B cell (primary cell): ENCODE results near the gene RAC2. TPM values are rescaled to one million over a fixed set of nuclear protein-coding genes. Genes with fewer than 3 reads are reported as not detected.

Source experiments
- ATAC-seq: fragments of 200-7000 bp; cut with Tn5 transposase; one replicate; pipeline ENCODE4 v1.10.0; 2021; ENCODE audit warnings: low read depth, mild to moderate bottlenecking, moderate number of reproducible peaks, moderate library complexity
- CTCF ChIA-PET: fragments of 350-600 bp; sonication (Branson Sonifier 250); formaldehyde crosslinking; loops from one replicate; lab custom pipeline; 2021; ENCODE audit warnings: antibody characterized with exemption, inconsistent platforms; lab: Charles Lee
- POLR2A ChIA-PET: fragments of 350-600 bp; sonication (Branson Sonifier 250); formaldehyde crosslinking; loops from one replicate; lab custom pipeline; 2021; ENCODE audit warnings: antibody characterized with exemption; lab: Charles Lee
- DNase-seq: peaks from one replicate; pipeline ENCODE4 v3.0.0; 2013
- H2AFZ ChIP-seq: 2 replicates; pipeline ENCODE4 v1.6.1; 2012; ENCODE audit warnings: mild to moderate bottlenecking, low read depth, low read length; ENCODE audit not compliant: insufficient read depth, poor library complexity, severe bottlenecking
- H3K27ac ChIP-seq, 2 donors: 1 replicate in 1 of 2; 2 replicates in 1 of 2; pipeline ENCODE4 v1.5.1; 2012 to 2013; ENCODE audit warnings: low read length in 2 of 2, mild to moderate bottlenecking in 2 of 2, moderate library complexity in 1 of 2
- H3K27me3 ChIP-seq, 4 experiments: fragments of 200-600 bp in 1 of 4; sonication (generic) in 1 of 4; replicated peaks in 1 of 4; 1 replicate in 2 of 4; 2 replicates in 2 of 4; pipeline versions ENCODE4 v1.6.1 to v1.7.0; 2013 to 2016; ENCODE audit warnings: low read length in 3 of 4, mild to moderate bottlenecking in 2 of 4, mixed read lengths in 1 of 4, moderate library complexity in 1 of 4; ENCODE audit not compliant: insufficient read depth in 4 of 4, control insufficient read depth in 3 of 4; ENCODE audit errors: control extremely low read depth in 1 of 4
- H3K36me3 ChIP-seq, 2 experiments: replicated peaks in 1 of 2; 1 replicate in 1 of 2; 2 replicates in 1 of 2; pipeline versions ENCODE4 v1.6.1 to v1.7.1; 2013; ENCODE audit warnings: low read length in 1 of 2; ENCODE audit not compliant: insufficient read depth in 2 of 2, control insufficient read depth in 1 of 2; ENCODE audit errors: control extremely low read depth in 1 of 2, extremely low read depth in 1 of 2
- H3K4me1 ChIP-seq, 2 donors: fragments of 200-600 bp in 1 of 2; sonication (generic) in 1 of 2; 1 replicate in 1 of 2; 2 replicates in 1 of 2; pipeline versions ENCODE4 v1.5.1 to v1.6.1; 2013 to 2017; ENCODE audit warnings: low read length in 2 of 2; ENCODE audit not compliant: control insufficient read depth in 2 of 2, insufficient read depth in 2 of 2
- H3K4me2 ChIP-seq: replicated peaks from 2 replicates; pipeline ENCODE3; 2012; ENCODE audit warnings: mild to moderate bottlenecking, low read depth, low read length; ENCODE audit not compliant: poor library complexity, severe bottlenecking
- H3K4me3 ChIP-seq, 5 experiments: fragments of 200-600 bp in 1 of 5; sonication (generic) in 1 of 5; 1 replicate in 3 of 5; 2 replicates in 2 of 5; pipeline versions ENCODE4 v1.5.1 to v1.7.0; 2011 to 2016; ENCODE audit warnings: low read length in 4 of 5, mild to moderate bottlenecking in 4 of 5, low read depth in 2 of 5, control low read depth in 1 of 5, moderate library complexity in 1 of 5; ENCODE audit not compliant: insufficient read depth in 1 of 5; ENCODE audit errors: control extremely low read depth in 1 of 5, extremely low read depth in 1 of 5
- H3K79me2 ChIP-seq: fragments of 200-600 bp; sonication (generic); one replicate; pipeline ENCODE4 v1.6.0; 2016; ENCODE audit warnings: low read length; ENCODE audit not compliant: control insufficient read depth, insufficient read depth
- H3K9ac ChIP-seq: fragments of 200-600 bp; sonication (generic); 2 replicates; pipeline ENCODE4 v1.6.1; 2017; ENCODE audit warnings: mild to moderate bottlenecking, low read length, moderate library complexity
- H3K9me3 ChIP-seq, 3 donors: one replicate each; pipeline versions ENCODE4 v1.6.1 to v1.7.1; 2013; ENCODE audit warnings: low read length in 2 of 3; ENCODE audit not compliant: control insufficient read depth in 2 of 3, insufficient read depth in 1 of 3; ENCODE audit errors: control extremely low read depth in 1 of 3
- H4K20me1 ChIP-seq: 2 replicates; pipeline ENCODE4 v1.6.0; 2012; ENCODE audit warnings: mild to moderate bottlenecking, low read length; ENCODE audit not compliant: insufficient read depth, control insufficient read depth, poor library complexity, severe bottlenecking
- H3K27ac Mint-ChIP-seq: one replicate; pipeline ENCODE4 v1.8.0; 2021; ENCODE audit warnings: mixed read lengths
- H3K27me3 Mint-ChIP-seq: one replicate; pipeline ENCODE4 v1.8.0; 2021; ENCODE audit warnings: mixed read lengths
- H3K4me1 Mint-ChIP-seq: one replicate; pipeline ENCODE4 v1.8.0; 2021; ENCODE audit warnings: mixed read lengths
- H3K4me3 Mint-ChIP-seq: one replicate; pipeline ENCODE4 v1.8.0; 2021; ENCODE audit warnings: mixed read lengths
- H3K9me3 Mint-ChIP-seq: one replicate; pipeline ENCODE4 v1.8.0; 2022; ENCODE audit warnings: mixed read lengths; ENCODE audit not compliant: insufficient read depth
- EZH2 ChIP-seq: IDR thresholded peaks from 2 replicates; pipeline ENCODE4 v1.6.1; 2012; ENCODE audit warnings: borderline replicate concordance, low read depth, mild to moderate bottlenecking, moderate library complexity, low read length; ENCODE audit not compliant: insufficient read depth, poor library complexity, severe bottlenecking
- WGBS: methylation state at CpG from one replicate; pipeline ENCODE4 v1.1.5; 2013; ENCODE audit warnings: missing lambda C conversion rate; ENCODE audit not compliant: insufficient coverage; 5-methylcytosine and 5-hydroxymethylcytosine counted together
- intact Hi-C: fragments of 100-400 bp; cut with micrococcal nuclease; formaldehyde crosslinking; loops from one replicate; pipeline ENCODE4 v1.10.0; 2022
- polyA plus RNA-seq: library from polyadenylated mRNA; depleted of rRNA; stranded (reverse); fragments of >200 nt; gene quantifications from 2 replicates; pipeline ENCODE4 v1.2.3, GENCODE V29; 2012
- total RNA-seq, 2 donors: library from RNA; stranded (reverse); fragments of 120-200 nt in 1 of 2; gene quantifications; 1 replicate in 1 of 2; 2 replicates in 1 of 2; pipeline versions ENCODE4 v1.2.3 to v1.2.4, GENCODE V29; 2013 to 2022
- TF ChIP-seq, protein P1 (sequence below): fragments of 200-600 bp; IDR thresholded peaks from one replicate; pipeline ENCODE4 v1.8.0; 2022; ENCODE audit warnings: antibody characterized with exemption, mild to moderate bottlenecking

RAC2 gene
- total and polyA plus RNA-seq, 2 donors (not counting 1 experiment from before 2014, with no cell fraction given): 273 to 776 TPM

DNA sequence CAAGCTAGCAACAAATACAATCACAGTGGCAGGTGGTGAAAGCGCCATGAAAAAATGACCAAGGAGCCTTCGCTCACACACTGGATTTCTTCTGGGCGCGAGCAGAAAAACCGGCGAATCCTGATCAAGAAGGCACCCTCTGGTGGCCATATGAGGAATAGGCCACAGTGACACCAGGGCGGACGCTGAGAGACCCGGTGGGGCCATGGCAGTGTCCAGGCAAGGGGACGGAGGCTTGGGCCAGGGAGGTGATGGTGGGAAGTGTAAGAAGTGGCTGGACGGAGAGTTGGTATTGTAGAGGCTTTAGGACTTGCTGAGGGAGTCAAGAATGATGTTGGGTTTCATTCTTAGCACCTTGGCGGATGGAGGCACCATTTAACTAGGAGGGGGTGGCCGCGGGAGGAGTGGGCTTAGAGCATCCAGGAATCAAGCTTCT, 16.9 kb upstream of the RAC2 start:
- ChIA-PET POLR2A (interaction anchor here (1.4 to 3.1 kb wide), 4 partner anchors 16 to 61 kb away, joined by 4 to 17 read pairs (median 6); partner anchors contain the start of gene RAC2), CTCF (interaction anchor here (0.7 to 13.1 kb wide), 40 partner anchors 10 to 504 kb away, joined by 3 to 377 read pairs (median 6); partner anchors contain the start of genes C1QTNF6, CYTH4 and RAC2)
- H3K4me1 ChIP-seq: peaks cover 27 to 36% of the 10 kb centered on the region in 2 donors
- WGBS: 23% methylated on average over 14 of the region's 14 CpGs
- H3K4me2 ChIP-seq: peak overlapping the region; percentile 45
- no peaks in the 10 kb centered on the region for H3K36me3 ChIP-seq
- Mint-ChIP-seq H3K4me3 (peak overlapping the region; percentile 27), H3K9me3 (no peaks in the 10 kb centered on the region), H3K27me3 (no peaks in the 10 kb centered on the region), H3K4me1 (peaks cover 31% of the 10 kb centered on the region), H3K27ac (peak overlapping the region; percentile 12)
- peaks cover 0 to 17% (median 12%) of the 10 kb centered on the region in 3 donors for H3K9me3 ChIP-seq
- ATAC-seq (peak; percentile 85), DNase-seq (peak; percentile 82)
- H3K27me3 ChIP-seq: no peaks in the 10 kb centered on the region
- intact Hi-C loops: loop anchor here (1.0 to 2.0 kb wide), 4 partner anchors 17 to 95 kb away; partner anchors contain the start of gene RAC2
- no peak overlapping the region for H3K9ac ChIP-seq
- TF ChIP-seq EZH2: no peak
- TF ChIP-seq, protein P1, sequence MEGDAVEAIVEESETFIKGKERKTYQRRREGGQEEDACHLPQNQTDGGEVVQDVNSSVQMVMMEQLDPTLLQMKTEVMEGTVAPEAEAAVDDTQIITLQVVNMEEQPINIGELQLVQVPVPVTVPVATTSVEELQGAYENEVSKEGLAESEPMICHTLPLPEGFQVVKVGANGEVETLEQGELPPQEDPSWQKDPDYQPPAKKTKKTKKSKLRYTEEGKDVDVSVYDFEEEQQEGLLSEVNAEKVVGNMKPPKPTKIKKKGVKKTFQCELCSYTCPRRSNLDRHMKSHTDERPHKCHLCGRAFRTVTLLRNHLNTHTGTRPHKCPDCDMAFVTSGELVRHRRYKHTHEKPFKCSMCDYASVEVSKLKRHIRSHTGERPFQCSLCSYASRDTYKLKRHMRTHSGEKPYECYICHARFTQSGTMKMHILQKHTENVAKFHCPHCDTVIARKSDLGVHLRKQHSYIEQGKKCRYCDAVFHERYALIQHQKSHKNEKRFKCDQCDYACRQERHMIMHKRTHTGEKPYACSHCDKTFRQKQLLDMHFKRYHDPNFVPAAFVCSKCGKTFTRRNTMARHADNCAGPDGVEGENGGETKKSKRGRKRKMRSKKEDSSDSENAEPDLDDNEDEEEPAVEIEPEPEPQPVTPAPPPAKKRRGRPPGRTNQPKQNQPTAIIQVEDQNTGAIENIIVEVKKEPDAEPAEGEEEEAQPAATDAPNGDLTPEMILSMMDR: peak; percentile 95
- H3K4me3 ChIP-seq: no peak overlapping the region
- no peaks in the 10 kb centered on the region for H4K20me1 ChIP-seq
- peak overlapping the region; percentile 35 for H2AFZ ChIP-seq
- H3K79me2 ChIP-seq: peaks cover 10% of the 10 kb centered on the region
- no peak overlapping the region for H3K27ac ChIP-seq

DNA sequence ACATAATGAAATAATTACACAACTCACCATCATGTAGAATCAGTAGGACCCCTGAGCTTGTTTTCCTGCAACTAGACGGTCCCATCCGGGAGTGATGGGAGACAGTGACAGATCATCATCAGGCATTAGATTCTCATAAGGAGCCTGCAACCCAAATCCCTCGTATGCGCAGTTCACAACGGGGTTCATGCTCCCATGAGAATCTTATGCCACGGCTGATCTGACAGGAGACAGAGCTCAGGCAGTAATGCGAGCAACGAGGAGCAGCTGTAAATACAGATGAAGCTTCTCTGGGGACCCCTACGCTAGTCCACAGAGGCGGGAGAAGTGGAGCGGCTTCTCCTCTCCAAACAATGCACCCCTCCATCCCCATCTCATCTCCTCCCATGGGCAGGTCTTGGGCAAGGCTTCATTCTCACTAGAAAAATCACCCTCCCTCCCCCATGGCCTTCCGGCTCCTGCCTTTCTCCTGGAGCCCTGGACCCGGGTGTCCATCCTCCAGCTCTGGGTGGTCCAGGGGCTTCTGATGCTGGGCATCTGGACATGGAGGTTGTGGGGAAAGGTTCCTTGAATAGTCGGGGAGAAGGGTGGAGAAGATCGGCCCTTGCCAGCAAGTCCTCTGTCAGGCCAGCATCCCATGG, 16.2 kb upstream of the RAC2 start:
- H3K4me3 ChIP-seq: no peak overlapping the region
- peak overlapping the region; percentile 27 for H3K4me3 Mint-ChIP-seq
- peaks cover 12% of the 10 kb centered on the region for H3K79me2 ChIP-seq
- intact Hi-C loops: loop anchor here (2.0 kb wide), 1 partner anchor 35 kb away; no protein-coding TSS in a partner anchor
- DNase-seq (no peak), ATAC-seq (no peak)
- no peak overlapping the region for H2AFZ ChIP-seq
- H3K36me3 ChIP-seq: no peaks in the 10 kb centered on the region
- ChIA-PET POLR2A (interaction anchor here (0.6 to 3.1 kb wide), 5 partner anchors 15 to 1743 kb away, joined by 4 to 17 read pairs (median 5); partner anchors contain the start of gene RAC2), CTCF (interaction anchor here (0.7 to 13.1 kb wide), 45 partner anchors 11 to 503 kb away, joined by 3 to 377 read pairs (median 6); partner anchors contain the start of genes C1QTNF6, CYTH4 and RAC2)
- H3K4me2 ChIP-seq: peak overlapping the region; percentile 45
- H3K9me3 ChIP-seq: peaks cover 0 to 17% (median 12%) of the 10 kb centered on the region in 3 donors
- H3K27me3 ChIP-seq: no peaks in the 10 kb centered on the region
- 65% methylated on average over 15 of the region's 15 CpGs for WGBS
- peaks cover 35% of the 10 kb centered on the region for H3K4me1 Mint-ChIP-seq
- peaks cover 32 to 39% of the 10 kb centered on the region in 2 donors for H3K4me1 ChIP-seq
- H3K9ac ChIP-seq: no peak overlapping the region
- H3K27ac ChIP-seq: no peak overlapping the region
- H4K20me1 ChIP-seq: no peaks in the 10 kb centered on the region
- no peak overlapping the region for H3K27ac Mint-ChIP-seq
- no peaks in the 10 kb centered on the region for H3K9me3 Mint-ChIP-seq
- no peaks in the 10 kb centered on the region for H3K27me3 Mint-ChIP-seq
- TF ChIP-seq EZH2: no peak
- TF ChIP-seq, protein P1: no peak
